SHP77 treated with DMSO at 0.1 percent for 48 hours (cell line): ENCODE measurements around the gene ARHGAP26.
"Not testable (repeated sequence)": the region's sequence is repeated elsewhere in the genome, so short reads cannot be mapped to it uniquely, and the experiment has no call there.

Experiments used
- DNase-seq: peaks from one replicate; lab custom pipeline; 2025; lab: John Stamatoyannopoulos, UW

Gene ARHGAP26

GRCh38 chr5:142959683-142960657, 189.8 kb downstream of the ARHGAP26 start:
- DNase-seq: no peak

- no peak for DNase-seq
Observed at GRCh38 chr5:142961440-142962173, 191.4 kb downstream of the ARHGAP26 start.

- no peak for DNase-seq
Observed at GRCh38 chr5:142962174-142962533, 192.0 kb downstream of the ARHGAP26 start.

- DNase-seq: not testable (repeated sequence)
Observed at GRCh38 chr5:142965258-142966120, 195.3 kb downstream of the ARHGAP26 start.

- no peak for DNase-seq
Observed at GRCh38 chr5:142966121-142966420, 195.9 kb downstream of the ARHGAP26 start.

- no peak for DNase-seq
Observed at GRCh38 chr5:142969186-142969585, 199.0 kb downstream of the ARHGAP26 start.

- no peak for DNase-seq
Observed at GRCh38 chr5:142969624-142970439, 199.7 kb downstream of the ARHGAP26 start.

- no peak for DNase-seq
Observed at GRCh38 chr5:142970440-142971030, 200.4 kb downstream of the ARHGAP26 start.

GRCh38 chr5:142971303-142972013, 201.3 kb downstream of the ARHGAP26 start:
- no peak for DNase-seq

- DNase-seq: no peak
Observed at GRCh38 chr5:142972064-142972570, 201.9 kb downstream of the ARHGAP26 start.

- DNase-seq: no peak
Observed at GRCh38 chr5:142973932-142974331, 203.8 kb downstream of the ARHGAP26 start.

- DNase-seq: no peak
Observed at GRCh38 chr5:142974409-142974808, 204.2 kb downstream of the ARHGAP26 start.

GRCh38 chr5:142976861-142977260, 206.7 kb downstream of the ARHGAP26 start:
- no peak for DNase-seq

GRCh38 chr5:142977363-142978051, 207.3 kb downstream of the ARHGAP26 start:
- DNase-seq: no peak

- no peak for DNase-seq
Observed at GRCh38 chr5:142978252-142978651, 208.1 kb downstream of the ARHGAP26 start.

- DNase-seq: no peak
Observed at GRCh38 chr5:142978726-142979125, 208.5 kb downstream of the ARHGAP26 start.

GRCh38 chr5:142979636-142980035, 209.5 kb downstream of the ARHGAP26 start:
- DNase-seq: no peak

GRCh38 chr5:142981475-142981874, 211.3 kb downstream of the ARHGAP26 start:
- no peak for DNase-seq
